HS-27A (cell line): ENCODE data around the gene VILL.
"Not testable (repeated sequence)": the region's sequence is repeated elsewhere in the genome, so short reads cannot be mapped to it uniquely, and the experiment has no call there.

Experiments used
- DNase-seq: peaks from one replicate; pipeline ENCODE4 v3.0.0-alpha.2; 2012; ENCODE audit warnings: low read depth, missing footprints

Gene VILL

DNA sequence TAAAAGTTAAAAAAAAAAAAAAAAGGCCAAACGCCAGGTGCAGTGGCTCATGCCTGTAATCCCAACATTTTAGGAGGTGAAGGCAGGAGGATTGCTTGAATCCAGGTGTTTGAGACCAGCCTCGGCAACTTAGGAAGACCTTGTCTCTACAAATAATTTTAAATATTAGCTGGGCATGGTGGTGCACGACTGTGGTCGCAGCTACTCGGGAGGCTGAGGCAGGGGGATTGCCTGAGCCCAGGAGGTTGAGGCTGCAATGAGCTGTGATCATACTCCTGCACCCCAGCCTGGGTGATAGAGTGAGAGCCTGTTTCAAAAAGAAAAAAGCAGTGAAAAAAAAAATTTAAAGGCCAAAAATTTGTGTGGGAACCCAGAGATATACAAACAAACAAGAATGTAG lies 45.7 kb downstream of the VILL start:
- DNase-seq, result no peak

DNA sequence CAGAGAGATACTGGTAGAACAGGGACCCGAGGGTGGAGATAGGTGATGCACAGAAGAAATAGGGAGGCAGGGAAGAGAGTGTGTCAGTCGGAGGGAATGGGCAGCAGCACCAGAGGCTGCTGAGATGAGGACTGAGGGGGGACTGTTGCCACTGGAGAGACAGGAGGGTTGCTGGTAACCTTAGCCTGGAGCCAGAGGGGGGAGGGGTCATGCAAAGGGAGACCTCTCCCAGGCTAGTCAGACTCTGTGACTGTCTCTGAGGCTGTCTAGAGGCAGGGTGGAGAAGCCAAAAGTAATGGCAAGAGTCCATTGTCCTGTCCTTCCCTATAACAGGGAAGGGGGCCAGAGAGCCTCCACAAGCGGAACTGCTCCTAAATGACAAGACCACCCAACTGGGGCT lies 46.3 kb downstream of the VILL start:
- no peak for DNase-seq

DNA sequence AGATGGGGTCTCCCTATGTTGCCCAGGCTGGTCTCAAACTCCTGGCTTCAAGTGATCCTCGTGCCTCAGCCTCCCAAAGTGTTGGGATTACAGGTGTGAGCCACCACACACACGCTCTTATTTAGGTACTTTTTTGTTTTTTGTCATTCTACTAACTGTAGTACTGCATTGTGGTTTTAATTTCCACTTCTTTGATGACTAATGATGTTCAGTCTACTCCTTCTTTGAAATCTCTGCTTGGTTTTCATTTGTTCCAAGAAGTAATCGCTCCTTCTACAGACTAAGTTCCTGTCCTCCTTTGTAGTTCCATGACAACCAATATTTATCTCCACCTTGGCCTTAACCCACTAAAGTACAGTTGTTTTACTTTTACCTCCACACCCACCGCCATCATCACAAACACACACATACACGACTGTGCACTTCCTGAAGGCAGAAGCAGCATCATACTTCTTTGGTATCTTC lies 47.9 kb downstream of the VILL start:
- DNase-seq, result no peak

DNA sequence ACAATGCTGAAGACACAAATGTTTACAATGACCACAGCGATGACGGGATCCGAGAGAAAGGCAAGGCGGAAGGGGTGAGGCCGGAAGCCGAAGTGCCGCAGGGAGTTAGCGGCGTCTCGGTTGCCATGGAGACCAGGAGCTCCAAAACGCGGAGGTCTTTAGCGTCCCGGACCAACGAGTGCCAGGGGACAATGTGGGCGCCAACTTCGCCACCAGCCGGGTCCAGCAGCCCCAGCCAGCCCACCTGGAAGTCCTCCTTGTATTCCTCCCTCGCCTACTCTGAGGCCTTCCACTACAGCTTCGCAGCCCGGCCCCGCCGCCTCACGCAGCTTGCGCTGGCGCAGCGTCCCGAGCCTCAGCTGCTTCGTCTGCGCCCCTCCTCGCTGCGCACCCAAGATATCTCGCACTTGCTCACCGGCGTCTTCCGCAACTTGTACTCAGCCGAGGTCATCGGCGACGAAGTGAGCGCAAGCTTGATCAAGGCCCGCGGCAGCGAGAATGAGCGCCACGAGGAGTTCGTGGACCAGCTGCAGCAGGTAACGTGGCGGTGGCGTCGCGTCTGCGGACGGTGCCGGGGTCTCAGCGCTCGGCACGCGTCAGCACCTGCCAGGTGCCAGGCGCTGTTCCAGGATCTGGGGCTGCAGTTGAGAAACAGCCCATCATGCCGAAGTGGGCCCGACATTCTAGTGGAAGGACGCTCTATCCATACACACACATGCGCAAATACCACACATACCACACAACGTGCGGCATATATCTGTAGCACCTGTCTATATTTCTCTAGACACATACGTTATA lies 48.7 kb downstream of the VILL start, which contains the start of gene DLEC1:
DLEC1 (plus strand) TSS at position 108 of the 798 bp plus-strand sequence; CDS start at position 126, 18 bp downstream.
- DNase-seq, result no peak

DNA sequence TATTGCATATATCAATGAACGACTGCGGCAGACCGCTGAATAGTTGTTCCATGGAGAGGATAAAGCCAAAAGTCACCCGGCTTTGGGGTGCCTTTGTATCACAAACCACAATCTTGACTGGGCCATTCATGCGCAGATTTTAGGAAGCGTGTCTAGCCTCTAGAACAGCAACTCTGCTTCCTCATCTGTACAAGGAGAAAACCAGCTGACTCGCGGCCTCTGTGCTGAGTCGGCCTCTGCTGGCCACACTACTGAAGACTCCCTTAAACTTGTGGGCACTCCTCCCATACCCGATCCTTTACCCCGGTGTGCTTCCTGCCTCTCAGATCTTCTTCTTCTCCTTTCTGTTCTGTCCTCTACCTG lies 49.3 kb downstream of the VILL start:
- DNase-seq, result no peak

DNA sequence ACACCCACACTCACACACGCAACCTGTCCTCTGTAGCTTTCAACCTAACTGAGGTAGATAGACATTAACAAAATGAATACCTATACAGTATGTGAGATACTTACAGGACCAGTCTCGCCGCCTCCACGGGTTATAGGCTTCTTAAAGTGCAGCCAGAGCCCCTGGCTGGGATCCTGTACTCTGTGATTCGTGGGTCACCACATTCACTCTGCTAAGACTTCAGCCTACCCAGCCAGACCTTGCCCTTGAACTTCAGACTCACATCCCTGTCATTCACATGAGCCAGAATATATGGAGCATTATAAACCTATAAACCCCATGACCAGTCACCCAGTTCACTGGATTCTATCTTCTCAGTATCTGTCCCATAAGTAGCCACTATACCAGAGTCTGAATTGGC lies 49.8 kb downstream of the VILL start:
- DNase-seq, result no peak

DNA sequence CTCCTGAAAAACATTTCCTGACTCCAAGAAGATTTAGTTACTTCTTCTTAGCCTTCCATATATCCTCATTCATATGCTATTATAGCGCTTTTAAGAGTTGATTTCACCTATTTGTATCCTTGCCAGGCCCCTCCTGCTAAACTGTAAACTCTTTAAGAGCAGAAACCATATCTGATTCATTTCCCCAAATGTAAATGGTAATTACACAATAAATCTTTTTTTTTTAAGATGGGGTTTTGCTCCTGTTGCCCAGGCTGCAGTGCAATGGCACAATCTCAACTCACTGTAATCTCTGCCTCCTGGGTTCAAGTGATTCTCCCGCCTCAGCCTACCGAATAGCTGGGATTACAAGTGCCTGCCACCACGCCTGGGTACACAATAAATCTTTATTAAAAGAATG lies 52.9 kb downstream of the VILL start:
- DNase-seq, result no peak

DNA sequence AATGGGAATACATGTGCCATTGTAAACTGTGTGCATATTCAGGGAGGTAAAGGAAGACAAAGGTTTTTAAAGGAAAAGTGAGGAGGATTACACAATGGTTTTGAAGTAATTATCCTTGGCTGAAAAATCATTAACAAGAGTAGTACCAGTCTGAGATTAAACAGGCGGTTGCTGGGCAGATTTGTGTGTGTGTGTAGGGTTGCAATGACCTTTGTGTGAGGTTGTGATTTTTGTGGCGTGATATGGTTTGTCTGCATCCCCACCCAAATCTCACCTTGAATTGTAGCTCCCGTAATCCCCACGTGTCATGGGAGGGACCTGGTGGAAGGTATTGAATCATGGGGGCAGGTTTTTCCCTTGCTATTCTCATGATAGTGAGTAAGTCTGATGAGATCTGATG lies 55.4 kb downstream of the VILL start:
- DNase-seq, result no peak

DNA sequence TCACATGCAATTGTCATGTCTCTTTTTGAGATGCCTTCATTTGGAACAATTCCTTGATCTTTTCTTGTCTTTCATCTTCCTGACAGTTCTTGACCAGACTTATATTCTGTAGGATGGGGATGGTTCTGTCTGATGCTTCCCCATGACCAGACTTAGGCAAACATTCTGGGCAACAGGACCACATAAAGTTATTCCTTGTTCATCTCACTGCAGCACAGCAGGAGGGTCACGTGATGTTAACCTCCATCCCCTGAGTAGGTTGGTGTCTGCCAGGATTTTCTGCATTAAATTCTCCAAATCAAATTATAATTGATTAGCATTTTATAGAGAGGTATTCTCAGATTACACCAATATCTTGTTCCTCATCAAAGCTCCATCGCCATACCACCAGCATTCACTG lies 56.2 kb downstream of the VILL start:
- DNase-seq, result no peak

DNA sequence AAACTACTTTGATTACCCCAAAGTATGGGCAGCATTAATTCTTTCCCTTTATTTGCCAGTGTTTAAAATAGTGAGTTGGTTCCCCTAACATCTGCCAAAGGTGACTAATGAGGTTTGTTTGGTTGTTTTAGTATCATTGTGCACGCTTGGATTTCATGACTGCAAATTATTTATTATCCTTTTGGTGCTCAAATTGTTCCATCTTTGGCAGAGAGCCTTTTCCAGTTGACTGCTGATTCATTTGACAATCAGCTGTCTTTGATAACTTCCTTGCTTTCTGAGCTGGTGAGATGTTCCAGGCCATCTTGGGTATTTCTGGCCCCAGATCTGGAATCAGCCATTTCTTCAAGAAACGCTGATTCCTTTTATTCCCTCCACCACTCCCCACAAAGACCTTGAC lies 57.3 kb downstream of the VILL start:
- no peak for DNase-seq

DNA sequence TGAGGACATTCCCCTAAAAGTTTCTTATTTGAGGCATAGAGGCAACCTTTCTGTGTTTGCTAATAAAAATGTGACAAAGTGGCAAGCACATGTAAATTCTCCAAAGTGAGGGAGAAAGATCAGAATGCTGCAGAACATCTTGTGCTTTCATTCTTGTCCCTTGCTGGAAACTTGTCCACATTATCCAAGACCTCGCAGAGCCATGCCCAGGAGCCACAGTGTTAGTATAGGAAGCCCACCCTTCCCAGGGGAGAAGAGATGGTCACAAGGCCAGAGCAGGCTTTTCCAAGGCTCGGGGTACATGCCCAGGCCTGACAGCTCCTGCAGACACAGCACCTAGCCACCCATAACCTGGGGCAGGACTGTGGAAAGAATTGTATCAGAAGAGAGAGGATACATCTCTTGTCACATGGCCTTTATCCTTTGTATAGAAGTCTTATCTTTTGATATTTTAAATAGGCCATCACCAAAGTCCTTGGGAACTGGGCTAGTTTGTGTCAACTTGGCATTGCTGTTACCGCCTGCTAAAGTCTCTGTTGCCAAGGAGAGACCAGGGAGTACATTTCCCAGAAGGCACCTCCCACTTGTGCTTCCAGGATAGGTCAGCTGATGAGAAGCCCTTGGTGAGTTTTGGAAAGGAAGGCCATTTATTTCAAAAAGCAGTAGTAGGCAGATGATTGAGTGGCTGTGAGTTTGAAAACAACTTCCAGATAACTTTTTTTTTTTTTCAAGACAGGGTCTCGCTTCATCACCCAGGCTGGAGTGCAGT lies 59.0 kb downstream of the VILL start:
- DNase-seq, result no peak

DNA sequence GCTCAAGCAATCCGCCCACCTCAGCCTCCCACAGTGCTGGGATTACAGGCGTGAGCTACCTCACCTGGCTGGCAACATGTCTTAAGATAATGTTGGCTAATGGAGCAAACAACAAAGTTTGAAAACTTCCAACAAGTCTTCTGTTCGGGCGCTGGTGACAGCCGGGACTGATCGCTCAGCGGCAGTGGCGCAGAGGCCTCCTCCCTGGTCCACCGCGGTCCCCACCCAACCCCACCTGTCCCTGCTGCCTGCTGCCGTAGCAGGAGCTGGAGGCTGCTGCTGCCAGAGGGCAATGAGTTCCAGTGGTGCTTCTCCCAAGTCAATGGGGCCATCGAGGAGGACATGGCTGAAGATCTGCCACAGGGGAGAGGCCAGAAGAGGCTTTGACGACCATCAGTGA lies 60.5 kb downstream of the VILL start:
- DNase-seq, result no peak

DNA sequence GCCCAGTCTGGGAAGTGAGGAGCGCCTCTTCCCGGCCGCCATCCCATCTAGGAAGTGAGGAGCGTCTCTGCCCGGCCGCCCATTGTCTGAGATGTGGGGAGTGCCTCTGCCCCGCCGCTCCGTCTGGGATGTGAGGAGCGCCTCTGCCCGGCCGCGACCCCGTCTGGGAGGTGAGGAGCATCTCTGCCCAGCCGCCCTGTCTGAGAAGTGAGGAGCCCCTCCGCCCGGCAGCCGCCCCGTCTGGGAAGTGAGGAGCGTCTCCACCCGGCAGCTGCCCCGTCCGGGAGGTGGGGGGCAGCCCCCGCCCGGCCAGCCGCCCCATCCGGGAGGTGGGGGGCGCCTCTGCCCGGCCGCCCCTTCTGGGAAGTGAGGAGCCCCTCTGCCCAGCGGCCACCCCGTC lies 62.7 kb downstream of the VILL start:
- not testable (repeated sequence) for DNase-seq

DNA sequence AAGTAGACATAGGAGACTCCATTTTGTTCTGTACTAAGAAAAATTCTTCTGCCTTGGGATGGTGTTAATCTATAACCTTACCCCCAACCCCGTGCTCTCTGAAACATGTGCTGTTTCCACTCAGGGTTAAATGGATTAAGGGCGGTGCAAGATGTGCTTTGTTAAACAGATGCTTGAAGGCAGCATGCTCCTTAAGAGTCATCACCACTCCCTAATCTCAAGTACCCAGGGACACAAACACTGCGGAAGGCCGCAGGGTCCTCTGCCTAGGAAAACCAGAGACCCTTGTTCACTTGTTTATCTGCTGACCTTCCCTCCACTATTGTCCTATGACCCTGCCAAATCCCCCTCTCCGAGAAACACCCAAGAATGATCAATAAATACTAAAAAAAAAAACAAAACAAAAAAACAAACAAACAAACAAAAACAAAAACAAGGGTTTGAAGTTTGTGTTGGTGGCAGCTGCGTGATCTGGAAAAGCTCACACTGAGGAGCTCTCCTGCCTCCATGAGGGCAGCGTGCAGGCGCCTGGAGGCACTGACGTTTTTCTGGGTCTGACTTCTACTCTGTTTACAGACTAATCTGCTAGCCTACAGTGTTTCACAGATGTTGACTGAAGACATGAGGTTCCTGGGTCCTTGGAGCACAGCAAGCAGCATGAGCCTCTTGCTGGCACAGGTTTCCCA lies 63.4 kb downstream of the VILL start:
- DNase-seq, result not testable (repeated sequence)

DNA sequence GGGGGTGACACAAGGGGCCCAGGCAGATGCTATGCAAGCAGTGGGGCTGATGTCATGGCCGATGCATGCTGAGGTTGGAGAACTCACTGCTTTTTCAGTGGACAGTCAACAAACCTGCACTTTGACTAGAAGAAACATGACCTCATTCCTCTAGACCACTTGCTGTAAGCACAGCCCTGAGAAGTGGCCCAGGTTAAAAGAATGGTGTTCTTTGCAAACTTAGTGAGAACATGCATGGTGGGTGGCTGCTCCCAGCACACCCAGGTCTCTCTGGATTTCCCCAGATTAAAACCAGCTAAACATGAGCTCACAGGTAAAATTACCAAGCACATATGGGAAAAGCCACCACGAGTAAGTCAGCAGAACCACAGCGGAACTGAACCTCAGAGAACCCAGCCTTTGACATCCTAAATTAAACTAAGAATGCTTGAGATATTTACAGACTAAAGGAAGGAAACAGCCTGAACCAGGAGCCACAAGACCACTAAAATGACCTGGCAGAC lies 64.0 kb downstream of the VILL start:
- DNase-seq, result no peak
